ENCODE measurements around the gene ABHD16A. TPM values are rescaled to one million over a fixed set of nuclear protein-coding genes. Genes with fewer than 3 reads are reported as not detected.
A peak's percentile ranks its signal among the peaks of the same experiment; 100 is the strongest.

The ABHD16A gene
- total and polyA plus RNA-seq, 2 of the 13 experiments (the other 11 are each of a cell fraction or from before 2014, with no cell fraction given) = 43.5 to 45.4 TPM

GRCh38 chr6:31660381-31661261, 42.5 kb downstream of the ABHD16A start, which contains the start of gene C6orf47 (continued):
- TF ChIP-seq, protein P1, sequence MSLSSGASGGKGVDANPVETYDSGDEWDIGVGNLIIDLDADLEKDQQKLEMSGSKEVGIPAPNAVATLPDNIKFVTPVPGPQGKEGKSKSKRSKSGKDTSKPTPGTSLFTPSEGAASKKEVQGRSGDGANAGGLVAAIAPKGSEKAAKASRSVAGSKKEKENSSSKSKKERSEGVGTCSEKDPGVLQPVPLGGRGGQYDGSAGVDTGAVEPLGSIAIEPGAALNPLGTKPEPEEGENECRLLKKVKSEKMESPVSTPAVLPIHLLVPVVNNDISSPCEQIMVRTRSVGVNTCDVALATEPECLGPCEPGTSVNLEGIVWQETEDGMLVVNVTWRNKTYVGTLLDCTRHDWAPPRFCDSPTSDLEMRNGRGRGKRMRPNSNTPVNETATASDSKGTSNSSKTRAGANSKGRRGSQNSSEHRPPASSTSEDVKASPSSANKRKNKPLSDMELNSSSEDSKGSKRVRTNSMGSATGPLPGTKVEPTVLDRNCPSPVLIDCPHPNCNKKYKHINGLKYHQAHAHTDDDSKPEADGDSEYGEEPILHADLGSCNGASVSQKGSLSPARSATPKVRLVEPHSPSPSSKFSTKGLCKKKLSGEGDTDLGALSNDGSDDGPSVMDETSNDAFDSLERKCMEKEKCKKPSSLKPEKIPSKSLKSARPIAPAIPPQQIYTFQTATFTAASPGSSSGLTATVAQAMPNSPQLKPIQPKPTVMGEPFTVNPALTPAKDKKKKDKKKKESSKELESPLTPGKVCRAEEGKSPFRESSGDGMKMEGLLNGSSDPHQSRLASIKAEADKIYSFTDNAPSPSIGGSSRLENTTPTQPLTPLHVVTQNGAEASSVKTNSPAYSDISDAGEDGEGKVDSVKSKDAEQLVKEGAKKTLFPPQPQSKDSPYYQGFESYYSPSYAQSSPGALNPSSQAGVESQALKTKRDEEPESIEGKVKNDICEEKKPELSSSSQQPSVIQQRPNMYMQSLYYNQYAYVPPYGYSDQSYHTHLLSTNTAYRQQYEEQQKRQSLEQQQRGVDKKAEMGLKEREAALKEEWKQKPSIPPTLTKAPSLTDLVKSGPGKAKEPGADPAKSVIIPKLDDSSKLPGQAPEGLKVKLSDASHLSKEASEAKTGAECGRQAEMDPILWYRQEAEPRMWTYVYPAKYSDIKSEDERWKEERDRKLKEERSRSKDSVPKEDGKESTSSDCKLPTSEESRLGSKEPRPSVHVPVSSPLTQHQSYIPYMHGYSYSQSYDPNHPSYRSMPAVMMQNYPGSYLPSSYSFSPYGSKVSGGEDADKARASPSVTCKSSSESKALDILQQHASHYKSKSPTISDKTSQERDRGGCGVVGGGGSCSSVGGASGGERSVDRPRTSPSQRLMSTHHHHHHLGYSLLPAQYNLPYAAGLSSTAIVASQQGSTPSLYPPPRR (CRISPR knock-in tag; IDR thresholded peaks at IDR 0.05; ENCODE audit: borderline replicate concordance) = peak; percentile 46; the same call in 1 of the 2 replicates
- TF ChIP-seq ZNF737 (CRISPR knock-in tag; IDR thresholded peaks at IDR 0.05; ENCODE audit: borderline replicate concordance) (no peak), TCF12 (IDR thresholded peaks at IDR 0.05) (no peak), TCF12 (CRISPR knock-in tag; IDR thresholded peaks at IDR 0.05) (no peak; the same call in 1 of the 2 replicates), NR2F6 (IDR thresholded peaks at IDR 0.05) (no peak; the same call in 1 of the 2 replicates), NR2F6 (CRISPR knock-in tag; IDR thresholded peaks at IDR 0.05) (0 out of 2 replicates have a peak, but pooled peaks have one; percentile 8), ZNF382 (CRISPR knock-in tag; IDR thresholded peaks at IDR 0.05; ENCODE audit: borderline replicate concordance) (no peak; the same call in 1 of the 2 replicates), NFE2 (CRISPR knock-in tag; IDR thresholded peaks at IDR 0.05) (no peak), JUNB (CRISPR knock-in tag; IDR thresholded peaks at IDR 0.05; ENCODE audit: borderline replicate concordance) (no peak), ZNF614 (CRISPR knock-in tag; IDR thresholded peaks at IDR 0.05; ENCODE audit: borderline replicate concordance) (peak; percentile 33; the same call in 1 of the 2 replicates), MTF1 (CRISPR knock-in tag; IDR thresholded peaks at IDR 0.05) (peak; percentile 90; the same call in 1 of the 2 replicates), SIX1 (CRISPR knock-in tag; IDR thresholded peaks at IDR 0.05; ENCODE audit: borderline replicate concordance) (no peak), FOSL1 (CRISPR knock-in tag; IDR thresholded peaks at IDR 0.05; ENCODE audit: borderline replicate concordance) (peak; percentile 45; the same call in 1 of the 2 replicates), PAF1 (CRISPR knock-in tag; IDR thresholded peaks at IDR 0.05) (peak; percentile 17; the same call in 1 of the 2 replicates), FOXJ3 (CRISPR knock-in tag; IDR thresholded peaks at IDR 0.05; ENCODE audit: borderline replicate concordance) (peak; percentile 24; the same call in 1 of the 2 replicates), ASH2L (IDR thresholded peaks at IDR 0.05; ENCODE audit: insufficient read length, low read depth, low read length) (peak; percentile 82), KLF6 (CRISPR knock-in tag; IDR thresholded peaks at IDR 0.05) (peak; percentile 87; the same call in 1 of the 2 replicates)
- TF ChIP-seq, protein P2, sequence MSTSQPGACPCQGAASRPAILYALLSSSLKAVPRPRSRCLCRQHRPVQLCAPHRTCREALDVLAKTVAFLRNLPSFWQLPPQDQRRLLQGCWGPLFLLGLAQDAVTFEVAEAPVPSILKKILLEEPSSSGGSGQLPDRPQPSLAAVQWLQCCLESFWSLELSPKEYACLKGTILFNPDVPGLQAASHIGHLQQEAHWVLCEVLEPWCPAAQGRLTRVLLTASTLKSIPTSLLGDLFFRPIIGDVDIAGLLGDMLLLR (CRISPR knock-in tag; IDR thresholded peaks at IDR 0.05) = peak; percentile 48; the same call in 1 of the 2 replicates
- TF ChIP-seq, protein P3, sequence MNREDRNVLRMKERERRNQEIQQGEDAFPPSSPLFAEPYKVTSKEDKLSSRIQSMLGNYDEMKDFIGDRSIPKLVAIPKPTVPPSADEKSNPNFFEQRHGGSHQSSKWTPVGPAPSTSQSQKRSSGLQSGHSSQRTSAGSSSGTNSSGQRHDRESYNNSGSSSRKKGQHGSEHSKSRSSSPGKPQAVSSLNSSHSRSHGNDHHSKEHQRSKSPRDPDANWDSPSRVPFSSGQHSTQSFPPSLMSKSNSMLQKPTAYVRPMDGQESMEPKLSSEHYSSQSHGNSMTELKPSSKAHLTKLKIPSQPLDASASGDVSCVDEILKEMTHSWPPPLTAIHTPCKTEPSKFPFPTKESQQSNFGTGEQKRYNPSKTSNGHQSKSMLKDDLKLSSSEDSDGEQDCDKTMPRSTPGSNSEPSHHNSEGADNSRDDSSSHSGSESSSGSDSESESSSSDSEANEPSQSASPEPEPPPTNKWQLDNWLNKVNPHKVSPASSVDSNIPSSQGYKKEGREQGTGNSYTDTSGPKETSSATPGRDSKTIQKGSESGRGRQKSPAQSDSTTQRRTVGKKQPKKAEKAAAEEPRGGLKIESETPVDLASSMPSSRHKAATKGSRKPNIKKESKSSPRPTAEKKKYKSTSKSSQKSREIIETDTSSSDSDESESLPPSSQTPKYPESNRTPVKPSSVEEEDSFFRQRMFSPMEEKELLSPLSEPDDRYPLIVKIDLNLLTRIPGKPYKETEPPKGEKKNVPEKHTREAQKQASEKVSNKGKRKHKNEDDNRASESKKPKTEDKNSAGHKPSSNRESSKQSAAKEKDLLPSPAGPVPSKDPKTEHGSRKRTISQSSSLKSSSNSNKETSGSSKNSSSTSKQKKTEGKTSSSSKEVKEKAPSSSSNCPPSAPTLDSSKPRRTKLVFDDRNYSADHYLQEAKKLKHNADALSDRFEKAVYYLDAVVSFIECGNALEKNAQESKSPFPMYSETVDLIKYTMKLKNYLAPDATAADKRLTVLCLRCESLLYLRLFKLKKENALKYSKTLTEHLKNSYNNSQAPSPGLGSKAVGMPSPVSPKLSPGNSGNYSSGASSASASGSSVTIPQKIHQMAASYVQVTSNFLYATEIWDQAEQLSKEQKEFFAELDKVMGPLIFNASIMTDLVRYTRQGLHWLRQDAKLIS (CRISPR knock-in tag; IDR thresholded peaks at IDR 0.05) = peak; percentile 70; the same call in 1 of the 2 replicates
